SIG-M5 treated with dmso at 0.1 percent for 504 hours (cell line): ENCODE results near the gene NINL.
"Not testable (repeated sequence)": the region's sequence is repeated elsewhere in the genome, so short reads cannot be mapped to it uniquely, and the experiment has no call there.

Source experiments
- DNase-seq: peaks from one replicate; lab custom pipeline; 2025; ENCODE audit not compliant: unreplicated experiment; lab: John Stamatoyannopoulos, UW

The NINL gene

DNA sequence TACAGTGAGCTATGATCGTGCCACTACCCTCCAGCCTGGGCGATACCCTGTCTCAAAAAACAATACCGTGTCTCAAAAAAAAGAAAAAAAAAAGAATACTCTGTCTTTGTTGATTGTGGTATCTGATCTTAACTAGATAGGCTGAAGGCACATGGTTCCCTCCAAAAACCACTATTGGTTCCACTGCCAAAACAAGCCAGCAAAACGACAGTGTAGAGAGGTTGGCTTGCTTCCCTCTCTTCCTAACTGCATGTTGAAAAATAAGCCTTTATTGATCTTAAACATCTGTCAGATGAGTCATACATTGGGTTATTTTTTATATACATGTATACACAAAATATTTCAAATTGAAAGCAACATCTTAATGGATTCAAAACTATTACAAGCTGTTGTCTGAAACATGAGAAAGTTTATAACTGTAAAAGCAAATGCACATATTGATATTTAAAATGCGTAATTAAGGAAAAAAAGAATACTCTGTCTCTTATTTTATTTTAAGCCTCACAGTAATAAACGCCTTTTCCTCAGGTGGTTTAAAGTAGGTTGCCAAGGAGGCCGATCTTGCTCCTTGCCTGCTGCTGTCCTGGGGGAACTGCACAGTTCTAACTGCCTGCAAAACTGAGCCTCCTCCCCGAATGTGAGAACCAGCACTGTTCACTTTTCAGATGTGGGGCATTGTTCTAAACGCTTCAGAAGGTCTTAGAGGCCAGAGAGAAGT, 7.0 kb upstream of the NINL start:
- no peak for DNase-seq

GRCh38 chr20:25590778-25591177, 5.4 kb upstream of the NINL start:
- DNase-seq, result not testable (repeated sequence)

DNA sequence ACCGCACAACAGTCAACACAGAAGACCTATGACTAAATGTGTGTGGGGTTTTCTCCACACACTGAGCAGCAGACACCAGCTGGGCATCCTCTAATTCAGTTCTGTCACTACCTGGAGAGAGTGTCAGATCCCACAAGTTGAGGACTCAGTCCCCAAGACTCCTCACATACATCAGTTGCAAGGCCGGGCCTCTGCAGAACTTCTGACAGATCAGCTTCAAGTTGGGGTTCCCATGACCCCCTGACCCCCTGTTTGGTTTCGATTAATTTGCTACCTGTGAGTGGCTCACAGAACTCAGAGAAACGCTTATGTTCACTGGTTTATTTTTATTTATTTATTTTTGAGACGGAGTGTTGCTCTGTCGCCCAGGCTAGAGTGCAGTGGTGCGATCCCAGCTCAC, 3.2 kb upstream of the NINL start:
- no peak for DNase-seq

DNA sequence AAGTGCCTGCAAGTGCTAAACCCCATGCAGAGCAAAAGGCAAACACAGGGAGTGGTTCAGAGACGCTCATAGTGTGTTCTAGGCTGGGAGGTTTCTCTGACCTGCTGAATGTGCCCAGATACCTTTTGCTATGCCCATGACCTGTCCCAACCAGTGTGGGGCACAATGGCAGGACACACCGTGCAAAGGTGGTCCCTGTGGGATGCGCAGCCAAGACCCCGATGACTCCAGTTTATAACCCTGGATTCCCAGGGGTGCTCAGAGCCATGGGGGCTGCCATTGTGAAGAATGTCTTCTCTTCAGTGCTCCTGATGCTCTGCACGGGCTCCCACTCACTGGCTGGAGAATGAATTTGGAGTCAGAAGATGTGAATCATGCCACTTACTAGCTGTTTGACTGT, 2.2 kb upstream of the NINL start:
- no peak for DNase-seq

DNA sequence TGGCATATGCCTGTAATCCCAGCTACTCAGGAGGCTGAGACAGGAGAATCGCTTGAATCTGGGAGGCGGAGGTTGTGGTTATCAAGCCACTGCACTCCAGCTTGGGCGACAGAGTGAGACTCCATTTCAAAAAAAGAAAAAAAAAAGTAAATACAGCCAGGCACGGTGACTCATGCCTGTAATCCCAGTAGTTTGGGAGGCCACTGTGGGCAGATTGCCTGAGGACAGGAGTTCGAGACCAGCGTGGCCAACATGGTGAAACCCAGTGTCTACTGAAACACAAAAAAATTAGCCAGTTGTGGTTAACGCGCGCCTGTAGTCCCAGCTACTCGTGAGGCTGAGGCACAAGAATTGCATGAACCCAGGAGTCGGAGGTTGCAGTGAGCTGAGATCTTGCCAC, 1.5 kb upstream of the NINL start:
- no peak for DNase-seq

- not testable (repeated sequence) for DNase-seq
Observed at GRCh38 chr20:25583607-25584006, 1.7 kb downstream of the NINL start.

DNA sequence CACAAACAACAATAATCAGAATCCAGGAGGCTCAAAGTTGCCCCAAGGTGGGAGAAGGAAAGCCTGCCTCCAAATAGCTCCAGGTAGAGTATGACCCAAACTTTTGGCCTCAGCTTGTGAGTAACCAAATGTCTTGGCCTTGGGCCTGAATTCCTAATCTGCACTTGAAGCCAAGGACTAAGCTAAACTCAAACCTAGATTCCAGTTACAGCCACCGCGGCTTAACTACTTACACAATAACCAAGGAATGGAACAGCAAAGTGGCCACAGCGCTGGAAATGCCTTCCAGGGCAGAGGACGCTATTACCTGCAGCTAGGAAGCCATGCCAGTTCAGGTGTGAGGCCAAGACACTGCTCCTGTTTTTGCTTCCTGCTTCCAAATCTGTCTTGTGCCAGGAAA, 4.6 kb downstream of the NINL start:
- DNase-seq, result no peak

DNA sequence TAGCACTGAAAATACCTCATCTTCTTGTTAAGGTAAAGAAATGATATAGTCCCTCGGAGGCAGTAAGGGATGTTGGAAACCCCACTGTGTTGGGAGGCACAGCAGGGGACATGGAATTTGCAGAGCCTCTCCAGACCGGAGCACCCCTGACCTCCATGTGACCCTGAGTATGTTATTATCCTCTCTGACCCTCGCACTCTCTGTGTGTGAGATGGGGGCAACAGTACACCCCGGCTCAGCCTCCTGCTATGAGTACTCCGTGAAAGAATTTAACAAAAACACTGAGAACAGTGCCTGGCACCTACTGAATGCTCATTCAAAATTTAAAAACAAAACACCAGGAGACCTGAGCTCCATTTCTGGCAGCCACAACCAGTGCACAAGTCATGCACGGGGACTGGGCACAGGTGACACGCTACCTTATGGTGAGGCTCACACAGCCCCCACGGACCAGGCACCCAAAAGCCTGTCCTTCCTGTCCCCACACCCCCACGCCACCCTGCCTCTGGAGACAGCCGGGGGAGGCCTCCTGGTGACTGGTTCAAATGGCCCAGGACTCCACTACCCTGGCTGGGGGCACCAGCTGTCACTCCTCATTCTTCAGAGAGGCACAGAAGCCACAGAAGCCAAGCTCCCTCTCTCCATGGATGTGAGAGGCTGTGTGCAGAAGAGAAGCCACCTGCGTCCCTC, 6.1 kb downstream of the NINL start:
- no peak for DNase-seq

DNA sequence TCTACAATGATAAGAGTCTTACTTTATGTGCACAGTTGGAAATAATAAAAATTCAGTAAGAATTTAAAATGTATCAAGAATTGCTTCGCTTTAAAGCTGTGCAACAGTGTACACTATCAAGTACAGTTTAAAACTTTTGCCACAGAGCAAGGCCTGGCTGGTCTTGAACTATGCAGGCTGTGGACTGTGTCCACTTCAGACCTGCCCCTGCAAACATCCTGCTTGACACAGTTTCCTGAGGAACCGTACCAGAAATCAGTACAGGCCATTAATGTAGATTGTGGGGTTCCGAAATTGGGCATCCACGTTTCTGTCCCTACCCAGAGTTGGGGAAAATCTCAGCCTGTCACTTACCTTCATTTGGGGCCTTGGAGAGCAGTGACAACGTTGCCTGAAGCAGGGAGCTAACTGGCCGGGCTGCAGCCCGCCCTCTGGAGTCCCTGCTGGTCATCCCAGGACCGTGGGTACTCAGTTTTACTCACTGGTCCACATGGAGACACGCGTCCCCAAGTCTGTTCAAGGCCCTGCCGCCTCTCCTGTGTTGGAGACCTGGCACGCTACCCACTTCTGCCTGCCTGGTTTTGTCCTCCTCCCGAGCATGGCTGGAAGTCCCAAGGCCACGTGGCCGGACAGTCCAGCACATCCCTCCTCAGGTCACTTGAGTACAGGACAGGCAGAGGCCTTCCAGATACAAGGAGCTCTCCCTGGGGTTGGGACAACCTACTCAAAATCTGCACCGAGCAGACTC, 8.4 kb downstream of the NINL start:
- no peak for DNase-seq

DNA sequence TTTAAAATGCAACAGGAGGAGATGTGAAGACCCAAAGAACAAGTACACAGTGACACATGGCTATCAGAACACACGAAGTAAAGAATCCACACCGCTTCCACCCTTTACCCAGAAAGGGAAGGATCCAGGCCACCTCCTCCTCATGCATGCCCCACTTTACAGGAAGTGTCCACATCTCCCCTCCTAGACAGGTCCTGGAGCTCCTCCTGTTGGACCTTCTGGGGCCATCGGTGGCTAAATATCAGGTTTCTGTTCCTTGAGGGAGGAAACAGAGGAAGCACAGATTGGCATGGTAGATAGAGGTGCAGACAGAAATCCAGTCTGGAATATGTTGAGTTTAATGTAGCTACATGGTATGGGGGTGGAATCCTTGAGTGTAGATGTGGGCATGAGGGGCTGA, 10.9 kb downstream of the NINL start:
- peak; percentile 34 for DNase-seq

GRCh38 chr20:25573288-25574251, 11.8 kb downstream of the NINL start:
- DNase-seq, result no peak

GRCh38 chr20:25571817-25572216, 13.5 kb downstream of the NINL start:
- no peak for DNase-seq

DNA sequence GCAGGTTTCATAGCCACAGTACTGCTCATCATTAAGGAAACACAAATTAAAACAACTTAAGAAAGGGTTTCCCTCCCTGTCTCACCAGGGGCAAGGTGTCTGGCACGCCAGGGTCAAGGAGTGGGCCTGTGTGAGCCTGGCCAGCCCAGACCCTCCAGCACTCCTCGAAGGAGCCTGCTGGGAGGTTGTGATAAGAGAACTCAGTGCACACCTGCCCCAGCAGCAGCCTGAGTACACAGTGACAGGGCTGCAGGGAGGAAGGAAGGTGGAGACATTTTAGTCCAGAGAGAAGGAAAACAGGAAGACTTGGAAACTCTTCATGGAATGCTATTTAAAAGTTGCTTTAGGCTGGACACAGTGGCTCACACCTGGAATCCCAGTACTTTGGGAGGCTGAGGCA, 14.1 kb downstream of the NINL start:
- DNase-seq, result no peak

DNA sequence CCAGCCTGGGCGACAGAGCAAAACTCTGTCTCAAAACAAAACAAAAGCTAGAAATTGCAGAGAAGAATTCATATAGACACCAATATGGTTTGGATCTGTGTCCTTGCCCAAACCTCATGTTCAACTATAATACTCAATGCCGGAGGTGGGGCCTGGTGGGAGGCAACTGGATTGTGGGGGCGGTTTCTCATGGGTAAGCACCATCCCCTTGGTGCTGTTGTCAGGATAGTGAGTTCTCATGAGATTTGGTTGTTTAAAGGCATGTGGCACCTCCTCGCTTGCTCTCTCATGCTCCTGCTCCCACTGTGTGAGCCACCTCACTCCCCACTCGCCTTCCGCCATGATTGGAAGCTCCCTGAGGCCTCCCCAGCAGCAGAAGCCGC, 15.2 kb downstream of the NINL start:
- DNase-seq, result no peak

DNA sequence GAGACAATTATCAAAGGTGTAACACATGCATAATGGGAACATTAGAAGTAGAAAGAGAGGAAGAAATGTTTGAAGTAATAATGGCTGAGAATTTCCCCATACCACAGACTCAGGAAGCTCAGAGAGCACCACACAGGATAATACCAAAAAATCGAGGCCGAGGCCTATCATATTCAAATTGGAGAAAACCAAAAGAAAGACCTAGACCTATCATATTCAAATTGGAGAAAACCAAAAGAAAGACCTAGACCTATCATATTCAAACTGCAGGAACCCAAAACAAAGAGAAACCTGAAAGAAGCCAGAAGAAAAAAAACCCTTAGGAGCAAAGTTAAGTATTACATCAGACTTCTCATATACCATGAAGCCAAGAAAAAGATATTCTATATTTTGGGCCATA, 18.0 kb downstream of the NINL start:
- DNase-seq, result no peak

GRCh38 chr20:25566821-25567220, 18.5 kb downstream of the NINL start:
- no peak for DNase-seq

- DNase-seq, result no peak
Observed at GRCh38 chr20:25565578-25566157, 19.7 kb downstream of the NINL start.

DNA sequence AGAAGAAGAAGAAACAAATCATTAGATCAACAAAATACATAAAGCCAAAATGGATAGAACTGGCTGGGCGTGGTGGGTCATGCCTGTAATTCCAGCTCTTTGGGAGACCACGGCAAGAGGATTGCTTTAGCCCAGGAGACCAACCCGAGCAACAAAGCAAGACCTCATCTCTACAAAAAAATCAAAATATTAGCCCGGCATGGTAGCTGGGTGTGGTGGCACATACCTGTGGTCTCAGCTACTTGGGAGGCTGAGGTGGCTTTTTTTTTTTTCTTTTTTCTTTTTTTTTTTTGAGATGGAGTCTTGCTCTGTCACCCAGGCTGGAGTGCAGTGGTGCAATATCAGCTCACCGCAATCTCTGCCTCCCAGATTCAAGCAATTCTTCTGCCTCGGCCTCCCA, 21.5 kb downstream of the NINL start:
- no peak for DNase-seq

DNA sequence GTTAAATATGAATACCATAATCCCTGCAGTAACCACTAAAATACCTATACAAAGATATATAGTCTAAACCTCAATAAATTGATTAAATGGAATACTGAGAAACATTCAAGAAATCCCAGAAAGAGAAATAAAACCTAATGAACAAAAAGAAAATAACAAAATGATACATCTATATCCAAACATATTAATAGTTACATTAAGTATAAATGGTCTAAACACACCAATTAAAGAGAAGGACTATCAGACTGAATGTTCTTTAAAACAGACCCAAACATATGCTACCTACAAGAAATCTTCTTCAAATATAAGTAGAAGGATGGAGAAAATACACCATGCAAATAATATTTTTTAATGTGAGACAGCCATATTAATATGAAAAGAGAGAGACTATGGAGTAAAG, 22.0 kb downstream of the NINL start:
- no peak for DNase-seq

GRCh38 chr20:25561771-25562170, 23.6 kb downstream of the NINL start:
- not testable (repeated sequence) for DNase-seq

DNA sequence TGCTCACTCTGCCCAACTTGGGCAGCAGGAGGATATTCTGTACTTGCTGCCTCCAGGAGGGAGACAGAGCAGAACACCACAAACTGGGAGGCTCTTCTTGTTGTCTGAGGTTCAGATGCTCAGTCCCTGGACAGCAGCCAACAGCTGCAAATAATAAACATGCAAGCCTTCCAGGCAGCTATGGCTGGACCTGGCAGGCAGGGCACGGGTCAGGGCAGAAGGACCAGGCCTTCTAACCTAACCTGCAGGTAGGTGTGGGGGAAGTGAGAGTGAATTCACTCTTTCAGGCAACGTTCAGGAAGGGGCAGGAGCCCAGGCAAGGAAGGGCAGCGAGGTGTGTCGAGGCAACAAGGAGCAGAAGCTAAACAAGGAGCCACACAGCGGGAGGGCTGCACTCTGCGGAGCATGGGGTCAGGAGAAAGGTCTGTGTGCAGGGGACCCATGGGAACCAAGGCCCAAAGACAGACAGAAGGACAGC, 31.5 kb downstream of the NINL start:
- DNase-seq, result no peak
